NCI-H2227 (cell line): Measurements from ENCODE around the gene UNC5B.

ENCODE experiments used
- DNase-seq: peaks from one replicate; lab custom pipeline; 2025; ENCODE audit not compliant: unreplicated experiment; lab: John Stamatoyannopoulos, UW

Gene UNC5B

DNA sequence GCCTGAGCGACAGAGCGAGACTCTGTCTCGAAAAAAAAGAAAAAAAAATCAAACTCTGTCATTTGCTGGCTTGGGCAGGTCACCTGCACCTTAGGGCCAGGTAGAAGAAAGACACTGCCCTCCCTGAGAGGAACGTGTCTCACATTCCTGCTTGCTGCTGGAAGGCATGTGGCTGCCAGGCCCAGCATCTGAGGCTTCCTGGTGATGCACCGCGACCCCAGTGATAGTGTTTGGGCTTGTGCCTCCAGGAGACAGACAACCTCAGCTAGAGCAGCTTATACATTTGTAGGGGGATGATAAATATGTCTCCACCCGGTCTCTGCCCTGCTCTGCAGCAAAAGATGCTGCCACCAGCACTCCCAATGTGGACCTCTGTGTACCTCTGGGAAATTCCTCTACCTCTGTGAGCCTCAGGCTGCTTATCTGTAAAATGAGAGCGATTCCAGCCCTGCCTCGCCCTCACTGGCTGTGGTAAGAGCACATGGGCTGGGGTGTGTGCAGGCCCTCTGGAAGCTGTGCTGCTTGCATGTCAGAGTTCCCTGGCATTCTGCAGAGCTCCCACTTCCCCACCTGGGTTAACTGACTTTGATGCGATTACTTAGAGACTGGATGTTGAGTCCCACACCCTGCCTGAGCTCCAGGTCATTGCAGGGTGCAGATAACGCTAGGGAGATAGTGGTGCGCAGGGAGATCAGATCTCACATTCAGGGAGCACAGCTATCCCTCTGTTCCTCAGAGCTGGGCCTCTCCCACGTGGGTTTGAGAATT is 126.5 kb downstream of the UNC5B start:
- DNase-seq = no peak

DNA sequence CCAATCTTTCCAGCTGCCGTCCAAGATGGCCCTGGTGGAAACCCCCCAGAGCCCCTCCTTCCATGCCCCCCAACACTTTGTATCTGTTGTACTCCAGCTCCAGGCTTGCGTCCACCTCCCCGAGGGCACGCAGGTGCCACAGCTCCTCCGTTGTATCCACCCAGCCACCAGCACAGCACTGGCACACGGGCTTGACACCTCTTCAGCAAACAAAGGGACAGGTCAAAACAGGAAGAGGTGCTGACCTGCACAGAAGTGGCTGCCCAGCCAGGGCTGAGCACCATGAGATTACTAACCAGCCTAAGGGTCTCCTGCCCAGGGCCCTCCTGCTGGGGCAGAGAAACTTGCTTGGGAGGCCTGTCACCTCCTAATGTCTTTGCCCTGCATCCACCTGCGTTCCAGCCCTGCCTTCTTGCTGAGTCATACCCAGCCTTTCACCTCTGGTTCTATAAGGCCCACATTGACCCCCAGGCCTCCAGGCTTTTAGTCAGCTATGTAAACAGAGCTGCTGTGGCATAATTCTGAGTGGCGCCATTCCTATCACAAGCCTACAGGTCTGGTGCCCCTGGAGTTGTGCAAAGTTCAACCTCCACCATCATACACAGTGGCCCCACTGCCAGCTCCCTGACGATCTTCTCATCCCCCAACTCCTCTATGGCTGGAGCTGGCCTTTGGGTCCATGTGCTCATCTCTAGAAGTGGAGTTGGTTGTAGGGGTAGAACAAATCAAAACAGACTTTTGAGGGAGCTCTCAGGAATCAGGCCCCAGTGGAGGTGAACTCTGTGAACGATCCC is 127.6 kb downstream of the UNC5B start:
- no peak for DNase-seq

DNA sequence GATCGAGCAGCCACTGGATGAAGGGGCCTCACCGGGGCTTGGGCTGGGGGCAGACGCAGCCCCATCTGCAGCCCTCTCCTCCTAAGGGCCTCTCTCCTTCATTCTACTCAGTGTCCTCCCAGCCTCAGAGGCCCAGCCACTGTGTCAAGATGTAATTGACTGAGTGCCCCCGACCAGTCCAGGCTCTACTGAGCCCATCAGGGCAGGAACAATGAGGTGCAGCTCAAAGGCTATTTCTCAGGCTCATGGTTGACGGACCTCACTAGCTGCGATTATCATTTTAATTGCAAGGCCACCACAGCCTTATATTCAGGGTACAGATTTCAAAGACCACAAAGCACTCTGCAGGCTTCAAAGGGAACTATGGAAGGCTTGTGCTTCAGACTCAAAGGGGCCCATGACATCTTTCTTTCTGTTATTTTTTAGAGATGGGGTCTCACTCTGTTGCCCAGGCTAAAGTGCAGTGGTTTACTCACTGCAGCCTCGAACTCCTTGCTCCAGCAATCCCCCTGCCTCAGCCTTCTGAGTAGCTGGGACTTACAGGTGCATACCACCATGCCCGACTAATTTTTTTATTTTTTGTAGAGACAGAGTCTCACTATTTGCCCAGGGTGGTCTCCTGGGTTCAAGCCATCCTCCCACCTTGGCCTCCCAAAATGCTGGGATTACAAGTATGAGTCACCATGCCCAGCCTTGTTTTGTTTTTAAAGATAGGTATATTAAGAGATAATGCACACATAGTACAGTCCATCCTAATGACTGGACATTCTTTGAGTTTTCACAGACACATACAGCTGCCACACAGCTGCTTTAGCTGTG is 130.4 kb downstream of the UNC5B start:
- DNase-seq = no peak

DNA sequence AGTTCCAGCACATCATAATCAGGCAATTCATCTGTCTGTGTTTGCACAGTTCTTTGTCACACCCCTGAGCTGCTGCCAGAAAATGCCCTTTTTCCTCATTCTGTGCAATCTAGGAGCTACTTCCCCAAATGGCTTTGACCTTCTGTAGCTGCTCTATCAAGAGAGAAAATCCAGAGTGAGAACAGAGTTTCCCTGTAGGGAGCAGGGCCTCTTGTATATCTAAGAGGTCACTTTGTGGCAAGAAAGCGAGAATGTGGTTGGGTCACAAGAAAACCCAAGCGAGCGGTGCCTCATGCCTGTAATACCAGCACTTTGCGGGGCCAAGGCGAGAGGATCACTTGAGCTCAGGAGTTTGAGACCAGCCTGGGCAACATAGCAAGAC is 131.0 kb downstream of the UNC5B start:
- no peak for DNase-seq

DNA sequence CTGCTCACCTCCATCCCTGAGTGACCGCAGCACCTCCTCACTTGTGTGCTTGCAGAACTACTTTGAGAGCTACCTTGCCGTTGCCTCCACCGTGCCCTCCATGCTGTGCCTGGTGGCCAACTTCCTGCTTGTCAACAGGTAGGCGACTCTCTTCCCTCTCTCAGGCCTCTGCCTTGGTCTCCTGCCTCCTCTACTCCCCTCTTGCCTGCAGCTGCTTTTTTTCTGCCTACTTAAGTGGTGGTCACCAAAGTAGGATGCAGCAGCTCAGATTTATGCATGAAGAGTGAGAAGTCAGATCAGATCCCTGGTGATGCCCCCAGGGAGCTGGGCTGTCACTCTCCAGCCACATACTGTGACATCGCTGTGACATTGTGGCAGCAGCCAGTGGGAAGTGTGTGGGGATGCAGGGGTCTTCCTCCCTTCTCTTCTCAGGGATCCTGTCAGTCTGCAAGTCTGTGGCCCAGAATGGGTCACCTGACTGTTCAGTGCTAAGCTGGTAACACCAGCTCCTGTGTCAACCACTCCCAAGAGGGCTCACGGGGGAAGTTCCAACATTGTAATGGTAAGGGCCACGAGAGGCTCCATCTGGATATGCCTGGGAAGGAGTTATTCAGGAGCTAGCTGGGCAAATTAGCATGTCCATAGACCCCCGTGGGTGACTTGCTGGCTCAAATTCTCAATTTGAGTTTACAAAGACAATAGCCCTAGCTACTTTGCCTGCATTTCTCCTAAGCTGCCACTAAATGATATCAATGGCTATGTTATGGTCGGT is 132.0 kb downstream of the UNC5B start:
- DNase-seq = no peak

DNA sequence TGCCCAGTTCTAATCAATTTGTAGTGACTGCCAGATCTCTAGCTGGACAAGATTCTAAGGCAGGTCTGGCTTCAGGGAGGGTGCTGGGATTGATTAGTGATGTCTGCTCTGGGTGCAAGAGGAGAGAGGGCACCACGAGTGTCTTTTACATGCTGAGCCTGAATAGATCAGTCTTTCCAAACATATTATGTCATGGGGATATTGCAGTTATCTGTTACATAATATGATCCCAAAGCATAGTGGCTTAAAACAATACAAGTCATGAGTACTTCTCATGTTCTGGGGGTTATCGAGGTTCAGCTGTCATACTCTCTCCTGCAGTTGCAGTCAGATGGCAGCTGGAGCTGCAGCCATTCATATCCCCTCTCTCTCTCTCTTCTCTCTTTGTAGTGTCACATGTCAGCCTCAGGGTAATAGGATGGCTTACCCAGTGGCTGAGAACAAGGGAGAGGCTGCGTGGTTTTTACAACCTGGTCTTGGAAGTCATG is 132.7 kb downstream of the UNC5B start:
- DNase-seq = no peak

DNA sequence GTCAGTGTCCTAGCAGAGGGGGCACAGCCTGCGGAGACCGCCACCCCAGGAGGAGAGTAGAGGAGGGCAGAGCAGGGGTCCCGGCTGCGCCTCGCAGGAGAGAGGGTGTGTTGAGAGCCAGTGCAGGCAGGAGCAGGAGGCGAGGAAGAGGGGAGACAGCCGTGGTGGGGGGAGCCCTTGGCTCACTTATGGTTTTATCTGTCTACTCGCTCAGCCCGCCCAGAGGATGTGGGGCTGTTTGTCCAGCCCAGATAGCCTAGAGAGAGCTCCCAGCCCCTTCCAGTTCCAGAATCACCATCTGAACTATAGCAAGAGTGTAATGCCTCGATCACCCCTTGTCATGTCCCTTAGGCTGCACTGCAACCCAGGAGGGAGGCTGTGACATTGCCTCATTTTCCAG is 133.3 kb downstream of the UNC5B start:
- no peak for DNase-seq

DNA sequence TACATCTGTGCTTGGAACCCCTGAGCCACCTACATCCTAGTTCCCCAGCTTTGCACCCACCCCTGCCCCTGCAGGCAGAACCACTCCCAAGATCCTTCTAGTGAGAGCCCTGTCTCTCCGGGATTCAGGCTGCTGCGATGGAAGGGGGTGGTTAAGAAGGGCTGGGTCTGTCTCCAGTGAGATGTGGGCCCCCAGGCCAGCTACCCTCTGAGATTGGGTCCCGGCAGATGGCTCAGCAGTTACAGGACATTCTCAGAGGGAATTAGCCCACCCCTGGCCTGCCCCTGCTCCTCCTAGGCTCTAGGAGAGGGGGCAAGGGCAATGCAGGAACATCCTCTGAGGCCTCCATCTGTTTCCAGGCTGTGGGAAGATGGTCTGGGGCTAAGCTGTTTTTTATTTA is 134.4 kb downstream of the UNC5B start:
- DNase-seq = no peak

DNA sequence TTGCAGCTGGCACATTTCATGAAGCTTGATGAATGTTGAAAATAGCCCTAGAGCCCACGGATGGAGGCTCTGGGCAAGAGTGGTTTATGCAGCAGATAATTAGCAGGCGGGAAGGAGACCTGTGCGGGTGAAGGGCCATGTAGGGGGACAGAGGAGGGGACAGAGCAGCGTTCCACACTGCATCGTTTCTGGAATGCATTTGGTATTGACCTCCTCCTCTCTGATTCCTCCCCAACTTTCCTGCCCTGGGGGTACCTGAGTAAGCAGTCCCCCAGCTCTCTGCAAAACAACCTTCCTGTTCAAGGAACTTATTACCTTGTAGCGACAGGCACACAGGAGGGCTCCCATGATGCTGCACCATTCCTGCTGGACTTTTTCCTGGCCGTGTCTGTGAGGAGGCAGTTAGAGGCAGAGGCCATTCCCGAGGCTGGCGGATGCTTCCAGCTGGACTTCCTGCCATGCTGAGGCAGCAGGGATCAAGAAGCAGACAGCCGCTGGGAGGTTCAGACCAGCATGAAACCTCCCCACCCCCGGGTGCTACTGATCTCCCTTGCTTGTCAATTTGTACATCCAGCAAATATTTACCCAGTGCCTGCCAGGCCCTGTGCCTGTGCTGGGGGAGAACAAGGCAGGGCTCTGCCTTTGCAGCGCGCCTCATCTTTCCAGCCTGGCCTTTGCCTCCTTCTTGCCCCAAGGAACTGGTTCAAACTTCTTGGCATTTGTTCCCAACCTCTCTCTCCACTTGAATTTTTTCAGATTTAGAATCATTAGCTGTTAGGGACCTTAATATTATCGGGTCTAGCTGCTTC is 135.4 kb downstream of the UNC5B start:
- DNase-seq = no peak

DNA sequence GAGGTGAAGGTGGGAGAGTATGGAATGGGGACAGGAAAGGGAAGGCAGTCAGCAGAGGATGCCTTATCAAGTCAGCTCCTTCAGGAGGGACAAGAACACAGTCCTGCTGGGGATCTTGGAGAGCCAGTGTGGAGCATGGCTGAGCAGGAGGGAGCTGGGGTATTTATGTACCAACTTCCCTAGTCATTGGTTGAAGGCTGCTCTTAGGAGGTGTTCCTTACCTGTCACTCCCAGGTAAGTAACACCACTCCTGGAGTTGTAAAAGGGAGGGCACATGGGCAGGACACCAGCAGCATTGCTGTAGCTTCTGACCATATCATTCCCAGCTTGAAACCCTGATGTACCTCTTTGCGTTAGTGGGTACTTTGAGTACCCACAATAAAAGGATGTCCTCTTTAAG is 136.5 kb downstream of the UNC5B start:
- DNase-seq = no peak

DNA sequence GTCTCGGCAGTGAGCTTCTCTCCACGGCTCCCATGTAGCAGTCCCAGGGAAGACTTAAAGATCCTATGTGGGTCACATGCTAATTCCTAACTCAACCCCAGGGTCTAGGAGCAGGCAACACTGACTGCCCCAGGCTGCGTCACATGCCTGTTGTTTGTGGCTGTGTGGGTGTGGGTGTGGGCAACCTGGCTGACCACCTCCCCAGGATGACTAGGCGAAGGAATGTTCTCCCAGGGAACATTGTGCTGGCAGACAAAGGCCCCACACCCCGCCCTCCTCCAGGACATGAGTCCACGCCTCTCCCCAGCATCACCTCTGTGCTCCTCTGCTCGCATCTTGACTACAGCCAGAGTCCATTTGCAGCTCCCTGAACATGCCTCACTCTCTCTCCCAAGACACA is 137.0 kb downstream of the UNC5B start:
- no peak for DNase-seq

DNA sequence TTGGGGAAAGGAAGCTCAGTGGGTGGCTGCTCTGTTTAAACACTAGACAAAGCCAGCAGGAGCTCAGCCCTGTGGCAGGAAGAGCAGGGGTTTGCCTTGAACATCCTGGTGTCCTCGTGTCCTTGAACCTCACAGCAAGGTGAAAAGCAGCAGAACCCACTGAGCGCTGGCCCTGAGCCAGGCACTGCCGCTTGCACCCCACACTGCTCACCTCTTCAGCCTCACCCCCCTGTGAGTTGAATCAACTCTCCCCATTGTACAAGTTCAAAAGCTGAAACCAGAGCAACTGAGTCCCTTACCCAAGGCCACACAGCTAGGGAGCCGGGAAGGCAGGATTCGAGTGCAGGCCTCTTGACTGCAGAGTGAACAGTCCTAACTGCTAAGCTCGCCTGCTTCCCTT is 138.7 kb downstream of the UNC5B start:
- DNase-seq = no peak

DNA sequence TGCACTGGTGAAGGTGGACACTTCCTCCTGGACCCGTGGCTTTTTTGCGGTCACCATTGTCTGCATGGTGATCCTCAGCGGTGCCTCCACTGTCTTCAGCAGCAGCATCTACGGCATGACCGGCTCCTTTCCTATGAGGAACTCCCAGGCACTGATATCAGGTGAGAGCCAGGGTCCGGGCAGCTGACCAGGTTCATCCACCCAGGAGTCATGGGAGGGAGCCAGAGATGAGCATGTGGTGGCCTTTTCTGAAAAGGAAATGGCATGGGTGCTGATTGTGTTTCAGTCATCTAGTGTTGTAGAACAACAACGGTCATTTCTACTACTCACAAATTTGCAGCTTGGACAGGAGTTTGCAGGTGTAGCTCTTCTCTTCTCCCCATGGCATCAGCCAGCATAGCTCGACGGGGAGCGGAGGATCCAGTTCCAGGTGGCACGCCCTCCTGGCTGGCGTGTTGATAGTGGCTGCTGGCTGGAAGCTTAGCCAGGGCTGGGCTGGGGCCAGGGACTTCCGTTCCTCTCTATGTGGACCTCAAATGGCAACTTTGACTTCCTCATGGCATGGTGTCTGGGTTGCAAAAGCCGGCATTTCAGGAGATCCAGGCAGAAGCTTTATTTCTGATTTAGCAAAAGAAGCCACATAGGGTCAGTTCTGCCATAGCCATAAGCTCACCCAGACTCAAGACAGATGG is 139.4 kb downstream of the UNC5B start:
- DNase-seq = no peak
